NCI-H345 (cell line): ENCODE results near the gene XPR1.
A peak's percentile ranks its signal among the peaks of the same experiment; 100 is the strongest.
"Not testable (repeated sequence)": the region's sequence is repeated elsewhere in the genome, so short reads cannot be mapped to it uniquely, and the experiment has no call there.

ENCODE experiments used
- DNase-seq: peaks from one replicate; lab custom pipeline; 2025; lab: John Stamatoyannopoulos, UW

XPR1 gene

DNA sequence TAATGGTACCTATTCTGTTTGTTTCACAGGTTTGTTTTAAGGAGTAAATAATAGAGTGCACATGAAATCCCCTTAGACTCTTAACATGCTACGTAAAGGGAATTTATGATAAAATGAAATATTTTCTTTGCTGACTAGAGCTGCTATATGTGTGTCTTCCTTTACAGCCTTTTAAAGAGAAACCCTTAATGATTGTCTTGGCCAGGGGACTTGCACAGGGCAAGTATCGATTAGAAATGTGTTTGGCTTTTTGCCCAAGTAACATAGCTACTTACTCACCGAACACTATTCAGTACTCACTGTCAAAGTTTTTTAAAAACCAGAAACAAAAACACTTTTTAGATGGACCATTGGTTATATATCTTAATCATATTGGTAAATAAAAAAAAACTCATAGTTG is 209.6 kb downstream of the XPR1 start:
- DNase-seq = no peak

GRCh38 chr1:180842052-180842451 is 210.2 kb downstream of the XPR1 start:
- DNase-seq = no peak

DNA sequence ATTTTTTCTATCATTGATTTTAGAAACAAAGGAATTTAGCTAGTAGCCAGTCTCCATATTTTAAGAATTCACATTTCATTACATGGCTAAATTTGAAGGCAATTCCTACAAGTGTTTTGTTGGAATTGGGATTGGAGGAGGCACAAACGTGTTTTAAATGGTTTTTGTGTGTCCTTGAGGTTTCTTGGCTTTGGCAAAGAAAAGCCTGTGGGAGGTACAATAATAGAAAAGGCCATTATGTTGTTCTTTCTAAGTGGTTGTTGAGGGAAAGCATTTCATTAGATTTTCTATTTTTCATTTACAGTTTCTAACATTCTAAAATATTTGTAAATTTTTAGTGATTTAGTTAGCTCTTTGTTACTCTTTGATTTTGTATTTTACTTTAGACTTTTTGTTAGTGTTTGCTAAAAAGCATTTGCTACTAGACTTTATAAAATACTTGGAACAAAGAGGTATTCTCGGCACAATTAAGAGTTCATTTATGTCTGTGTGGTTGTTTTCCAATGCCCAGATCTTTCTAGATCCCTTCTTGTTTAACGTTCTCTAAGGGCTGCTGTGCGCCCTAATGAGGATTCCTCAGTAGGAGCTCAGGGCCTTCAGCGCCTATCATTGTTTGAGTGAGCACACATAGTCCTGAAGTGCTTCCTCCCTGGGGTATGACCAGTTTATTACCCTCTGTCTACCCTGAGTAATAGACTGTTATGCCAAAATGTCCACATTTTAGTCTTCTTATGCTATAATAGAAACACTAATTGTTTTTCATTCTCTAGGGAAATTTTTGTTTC is 210.9 kb downstream of the XPR1 start:
- DNase-seq = peak; percentile 43

DNA sequence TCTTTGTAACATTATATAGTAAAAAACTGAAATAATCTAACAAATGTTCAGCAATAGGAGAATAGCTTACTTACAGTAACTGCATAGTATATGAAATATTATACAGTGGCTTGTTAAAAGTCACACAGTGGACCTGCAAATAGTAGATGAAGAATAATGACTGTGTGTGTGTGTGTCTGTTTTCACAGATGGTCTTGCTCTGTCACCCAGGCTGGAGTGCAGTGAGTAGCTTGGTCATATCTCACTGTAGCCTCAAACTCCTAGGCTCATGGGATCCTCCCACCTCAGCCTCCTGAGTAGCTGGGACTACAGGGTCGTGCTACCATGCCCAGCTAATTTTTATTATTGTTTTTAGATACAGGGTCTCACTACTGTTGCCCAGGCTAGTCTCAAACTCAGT is 213.5 kb downstream of the XPR1 start:
- no peak for DNase-seq

- DNase-seq = no peak
Observed at GRCh38 chr1:180848191-180848590, 216.4 kb downstream of the XPR1 start.

DNA sequence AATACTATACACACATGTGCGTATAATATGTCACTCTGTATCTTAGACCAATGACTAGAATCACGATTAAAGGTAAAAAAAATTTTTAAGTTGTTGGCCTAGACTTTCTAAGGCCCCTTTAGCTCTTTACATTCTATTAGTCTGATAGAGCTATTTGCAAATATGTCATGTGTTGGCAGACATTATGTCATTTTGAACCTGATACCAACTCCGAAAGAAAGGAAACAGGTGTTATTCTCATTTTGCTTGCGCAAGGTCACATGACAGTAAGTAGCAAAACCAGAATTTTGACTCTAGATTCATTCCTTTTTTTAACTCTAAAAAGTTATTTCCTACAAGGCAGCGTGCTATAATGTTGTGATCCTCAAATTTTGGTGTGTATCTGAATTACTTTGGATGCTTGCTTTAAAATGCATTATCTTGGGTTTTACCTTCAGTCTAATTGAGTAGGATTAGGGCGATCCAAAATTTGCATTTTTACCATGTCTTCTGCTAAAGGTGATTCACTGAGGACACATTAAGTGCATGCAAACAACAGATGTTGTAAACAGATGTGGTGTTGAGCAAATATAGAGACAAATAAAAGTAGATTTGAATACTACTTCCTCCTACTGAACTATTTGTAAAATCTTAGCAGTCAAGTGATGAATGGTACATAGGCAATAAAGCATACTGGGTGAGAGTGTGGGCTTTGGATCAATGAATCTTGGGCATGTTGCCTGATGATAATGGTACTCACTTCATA is 217.4 kb downstream of the XPR1 start:
- DNase-seq = no peak

DNA sequence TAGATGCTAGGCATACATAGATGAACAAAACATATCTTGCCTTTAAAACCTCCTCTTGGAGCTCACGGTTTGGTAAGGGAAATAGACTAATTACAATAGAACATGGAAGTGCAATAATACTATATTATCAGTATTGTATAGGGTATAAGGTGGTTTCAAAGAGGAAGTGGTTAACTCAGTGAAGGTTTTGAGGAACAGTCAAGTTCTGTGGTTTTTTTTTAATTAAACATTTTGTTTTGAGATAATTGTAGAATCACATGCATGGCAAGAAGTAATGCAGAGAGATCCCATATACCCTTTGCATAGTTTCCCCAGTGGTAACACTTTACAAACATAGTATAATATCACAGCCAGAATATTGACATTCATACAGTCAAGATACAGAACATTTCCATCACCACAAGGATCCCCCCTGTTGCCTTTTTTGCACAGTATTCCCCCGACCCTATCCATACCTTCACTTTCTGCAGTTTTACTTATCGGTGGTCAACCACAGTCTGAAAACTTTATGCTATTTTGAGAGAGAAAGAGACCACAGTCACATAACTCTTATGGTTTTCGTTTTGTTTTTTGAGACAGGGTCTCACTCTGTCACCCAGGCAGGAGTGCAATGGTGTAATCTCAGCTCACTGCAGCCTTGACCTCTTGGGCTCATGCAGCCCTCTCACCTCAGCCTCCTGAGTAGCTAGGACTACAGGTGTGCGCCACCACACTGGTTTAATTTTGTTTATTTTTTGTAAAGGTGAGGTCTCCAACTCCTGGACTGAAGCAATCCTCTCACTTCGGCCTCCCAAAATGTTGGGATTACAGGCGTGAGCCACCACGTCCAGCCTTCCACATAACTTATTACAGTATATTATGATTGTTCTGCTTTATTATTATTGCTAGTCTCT is 220.4 kb downstream of the XPR1 start:
- DNase-seq = no peak

- no peak for DNase-seq
Observed at GRCh38 chr1:180854001-180854400, 222.2 kb downstream of the XPR1 start.

GRCh38 chr1:180854456-180854855 is 222.6 kb downstream of the XPR1 start:
- no peak for DNase-seq

GRCh38 chr1:180857947-180858725 is 226.3 kb downstream of the XPR1 start:
- not testable (repeated sequence) for DNase-seq

- DNase-seq = no peak
Observed at GRCh38 chr1:180859306-180859705, 227.5 kb downstream of the XPR1 start.

DNA sequence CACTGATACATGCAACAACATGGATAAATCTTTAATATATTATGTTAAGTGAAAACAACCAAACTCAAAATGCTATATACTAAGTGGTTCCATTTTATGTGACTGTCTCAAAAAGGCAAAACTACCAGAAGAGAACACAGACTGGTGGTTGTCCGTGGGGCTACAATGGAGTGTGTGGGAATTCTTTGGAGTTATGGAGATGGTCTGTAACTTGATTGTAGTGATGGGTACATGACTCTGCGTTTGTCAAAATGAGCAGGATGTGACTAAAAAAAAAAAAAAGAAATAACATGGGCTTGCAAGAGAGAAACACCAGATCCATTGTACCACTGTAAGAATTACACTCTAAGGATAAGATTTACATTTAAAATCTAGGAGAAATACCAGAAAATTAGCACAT is 228.7 kb downstream of the XPR1 start:
- no peak for DNase-seq

DNA sequence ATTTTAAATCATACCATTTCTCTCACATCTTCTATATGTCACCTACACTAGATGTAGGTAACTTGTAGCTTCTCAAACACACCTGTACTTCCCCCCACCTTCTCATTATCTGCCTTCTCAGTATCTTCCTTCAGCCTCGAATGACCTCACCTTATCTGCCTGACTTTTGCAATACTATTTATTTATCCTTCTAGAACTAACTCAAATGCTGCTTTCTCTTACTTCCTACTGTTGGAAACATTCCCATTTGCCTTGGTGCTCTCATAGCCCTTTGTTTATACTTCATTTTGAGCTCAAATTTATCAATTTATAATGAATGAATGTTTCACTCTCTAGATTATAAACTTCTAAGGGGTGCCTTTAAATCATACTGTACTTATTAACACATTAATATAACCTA is 230.5 kb downstream of the XPR1 start:
- DNase-seq = no peak

- peak; percentile 48 for DNase-seq
Observed at GRCh38 chr1:180863158-180863775, 231.4 kb downstream of the XPR1 start.

DNA sequence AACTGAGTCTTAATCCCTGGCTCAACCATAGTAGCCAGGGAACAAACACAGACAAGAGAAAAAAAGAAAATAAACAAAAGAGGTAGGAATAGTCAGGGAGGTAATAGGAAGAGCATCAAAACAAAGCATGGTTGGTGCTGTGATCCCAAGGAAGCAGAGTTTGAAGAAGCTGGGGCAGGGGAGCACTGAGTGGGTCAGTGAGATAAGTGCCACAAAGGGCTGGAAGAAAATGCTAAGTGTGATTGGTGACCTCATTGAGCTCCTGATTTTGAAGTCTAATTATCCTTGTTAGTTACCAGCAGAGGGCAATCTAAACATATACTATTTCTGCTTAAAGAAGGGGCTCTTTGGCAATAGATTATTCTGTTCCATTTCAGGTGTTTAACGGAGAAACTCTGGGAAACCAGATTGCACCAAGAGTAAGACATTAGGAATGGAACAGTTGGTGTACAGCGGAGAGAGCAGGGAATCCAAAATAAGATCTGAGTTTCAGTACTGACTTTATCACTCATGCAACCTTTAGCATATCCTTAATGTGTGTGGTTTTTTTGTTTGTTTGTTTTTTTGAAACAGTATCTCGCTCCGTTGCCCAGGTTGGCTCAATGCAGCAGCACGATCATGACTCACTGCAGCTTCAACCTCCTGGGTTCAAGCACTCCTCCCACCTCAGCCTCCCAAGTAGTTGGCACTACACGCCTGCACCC is 250.1 kb downstream of the XPR1 start:
- peak; percentile 39 for DNase-seq

GRCh38 chr1:180884588-180885300 is 252.9 kb downstream of the XPR1 start:
- no peak for DNase-seq

DNA sequence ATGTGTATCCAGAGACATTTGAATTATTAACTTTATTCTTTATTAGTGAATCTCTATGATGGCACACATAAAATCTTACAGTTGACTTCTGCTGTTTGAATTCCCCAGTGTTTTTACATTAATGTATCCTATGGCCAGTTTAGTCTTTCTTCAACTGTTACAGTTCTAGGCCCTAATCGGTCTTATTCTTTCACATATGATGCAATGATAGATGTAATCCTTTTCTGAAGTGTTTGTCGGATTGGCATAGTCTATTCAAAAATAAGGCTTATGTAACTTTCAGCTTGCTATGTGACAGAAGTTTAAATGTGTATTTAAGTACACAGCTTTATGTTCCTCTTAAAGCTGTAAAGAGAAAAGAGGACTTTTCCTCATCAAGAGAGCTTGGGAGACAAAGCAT is 254.5 kb downstream of the XPR1 start:
- no peak for DNase-seq

DNA sequence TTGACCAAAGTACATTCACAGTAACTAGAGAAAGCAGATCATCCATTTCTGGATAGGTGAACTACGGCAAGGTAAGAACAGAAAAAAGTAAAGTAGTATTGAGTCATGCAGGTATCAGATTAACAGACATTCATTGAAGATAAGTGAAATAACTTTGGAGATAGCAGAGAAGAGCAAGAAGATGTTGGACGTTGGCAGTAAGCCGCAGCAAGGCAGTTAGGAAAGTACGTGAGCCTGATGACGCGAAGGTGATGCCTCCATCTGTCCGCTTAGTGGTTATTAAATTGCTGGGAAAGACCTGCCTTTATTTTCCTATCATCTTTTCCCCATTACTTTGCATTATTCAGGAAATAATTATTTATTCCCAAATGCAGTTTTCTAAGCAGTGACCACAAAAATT is 256.0 kb downstream of the XPR1 start:
- no peak for DNase-seq

DNA sequence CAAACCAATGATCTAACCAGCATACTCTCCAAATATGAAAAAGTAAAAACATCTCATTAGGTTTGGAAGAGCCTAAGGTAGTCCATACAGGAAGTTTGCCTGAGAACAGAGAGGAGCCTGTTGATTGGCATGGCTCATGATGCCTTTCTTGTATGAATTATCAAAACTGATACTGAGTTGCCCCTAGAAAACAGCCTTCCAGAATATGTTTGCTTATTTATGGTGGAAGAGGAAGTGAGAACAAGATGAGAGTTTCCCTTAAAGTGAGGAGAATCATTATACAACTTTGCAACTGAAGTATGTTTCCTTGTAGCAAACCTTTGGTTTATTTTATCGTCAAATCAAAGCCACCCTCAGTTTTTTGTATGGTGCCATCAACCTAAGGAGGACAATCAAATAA is 257.0 kb downstream of the XPR1 start:
- no peak for DNase-seq

DNA sequence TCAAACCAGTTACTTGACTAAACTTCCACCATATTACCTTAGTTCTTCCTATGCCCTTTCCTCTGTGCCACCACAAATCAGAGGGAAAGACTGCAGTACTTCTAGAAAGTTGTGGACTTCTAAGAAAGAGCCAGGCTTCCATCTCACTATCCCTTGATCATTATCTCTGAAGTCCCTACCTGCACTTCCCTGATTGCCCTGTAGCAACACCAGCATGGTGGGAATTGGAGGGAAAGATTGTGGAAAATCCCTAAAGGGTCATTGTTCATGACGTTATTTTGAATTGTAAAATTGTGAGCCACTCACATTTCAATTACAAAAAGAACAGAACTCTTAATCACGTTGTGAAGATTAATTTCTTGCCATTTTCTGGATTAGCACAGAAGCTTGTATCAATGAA is 257.5 kb downstream of the XPR1 start:
- DNase-seq = no peak
